Keratinocyte (primary cell): ENCODE data around the gene NECTIN1. TPM values are rescaled to one million over a fixed set of nuclear protein-coding genes. Genes with fewer than 3 reads are reported as not detected.

Source experiments
- DNase-seq: peaks from one replicate; pipeline ENCODE4 v3.0.0-alpha.2; 2011; ENCODE audit warnings: low read depth, missing footprints, low spot score
- FAIRE-seq: peaks from 2 replicates; lab custom pipeline; 2011; peaks lifted over from hg19 to GRCh38; lab: Jason Lieb, UNC
- H2AFZ ChIP-seq: 2 replicates; pipeline ENCODE4 v1.6.0; 2012; ENCODE audit warnings: low read length, control low read depth, inconsistent platforms; ENCODE audit not compliant: control insufficient read depth
- H3K27ac ChIP-seq: 2 replicates; pipeline ENCODE4 v1.5.1; 2011; ENCODE audit warnings: low read length; ENCODE audit not compliant: control insufficient read depth, insufficient read depth
- H3K27me3 ChIP-seq: 3 replicates; pipeline ENCODE4 v1.6.0; 2011; ENCODE audit warnings: low read length; ENCODE audit not compliant: control insufficient read depth, insufficient read depth; ENCODE audit errors: extremely low read depth
- H3K36me3 ChIP-seq, 2 experiments: 2 replicates in 1 of 2; 3 replicates in 1 of 2; pipeline ENCODE4 v1.5.1; 2011; ENCODE audit warnings: low read length in 2 of 2, mild to moderate bottlenecking in 1 of 2; ENCODE audit not compliant: control insufficient read depth in 2 of 2, insufficient read depth in 2 of 2; ENCODE audit errors: extremely low read depth in 1 of 2
- H3K4me1 ChIP-seq: 3 replicates; pipeline ENCODE4 v1.5.1; 2011; ENCODE audit warnings: low read length; ENCODE audit not compliant: control insufficient read depth, insufficient read depth; ENCODE audit errors: extremely low read depth
- H3K4me2 ChIP-seq: 3 replicates; pipeline ENCODE4 v1.6.0; 2011; ENCODE audit warnings: low read depth, low read length; ENCODE audit not compliant: control insufficient read depth, insufficient read depth; ENCODE audit errors: extremely low read depth
- H3K4me3 ChIP-seq, 3 experiments: fragments of 200-600 bp in 1 of 3; sonication (generic) in 1 of 3; 2 replicates in 2 of 3; 3 replicates in 1 of 3; pipeline ENCODE4 v1.5.1; 2011 to 2016; ENCODE audit warnings: low read length in 3 of 3, mild to moderate bottlenecking in 3 of 3, control low read depth in 2 of 3, inconsistent platforms in 1 of 3, low read depth in 1 of 3, mixed read lengths in 1 of 3, mixed run types in 1 of 3, moderate library complexity in 1 of 3; ENCODE audit not compliant: control insufficient read depth in 2 of 3, insufficient read depth in 2 of 3; ENCODE audit errors: extremely low read depth in 1 of 3
- H3K79me2 ChIP-seq: 2 replicates; pipeline ENCODE4 v1.6.0; 2012; ENCODE audit warnings: low read length; ENCODE audit not compliant: control insufficient read depth, insufficient read depth
- H3K9ac ChIP-seq: 3 replicates; pipeline ENCODE4 v1.6.0; 2011; ENCODE audit warnings: low read length; ENCODE audit not compliant: control insufficient read depth, insufficient read depth; ENCODE audit errors: extremely low read depth
- H3K9me1 ChIP-seq: 3 replicates; pipeline ENCODE4 v1.6.0; 2011; ENCODE audit warnings: low read length; ENCODE audit not compliant: control insufficient read depth, insufficient read depth; ENCODE audit errors: extremely low read depth
- H3K9me3 ChIP-seq: 2 replicates; pipeline ENCODE4 v1.5.1; 2012; ENCODE audit warnings: low read depth, low read length; ENCODE audit not compliant: control insufficient read depth
- H4K20me1 ChIP-seq: 3 replicates; pipeline ENCODE4 v1.6.0; 2011; ENCODE audit warnings: low read length; ENCODE audit not compliant: control insufficient read depth, insufficient read depth; ENCODE audit errors: extremely low read depth
- EZH2 ChIP-seq: IDR thresholded peaks from one replicate; pipeline ENCODE4 v1.6.1; 2012; ENCODE audit warnings: inconsistent platforms, mild to moderate bottlenecking, low read length, moderate library complexity
- dilution Hi-C: fragments of 300-500 bp; cut with MboI; formaldehyde crosslinking; loops from one replicate; pipeline ENCODE4 v1.7.0; 2020; ENCODE audit warnings: low sequenced_read_pairs; ENCODE audit not compliant: extremely low pct_ligation_motif_present
- polyA plus RNA-seq, 5 experiments: library from polyadenylated mRNA; depleted of rRNA in 3 of 5; stranded (reverse) in 3 of 5; stranded (forward) in 1 of 5; unstranded in 1 of 5; fragments of >200 nt; gene quantifications; 1 replicate in 1 of 5; 2 replicates in 3 of 5; 3 replicates in 1 of 5; pipeline versions ENCODE4 v1.2.1 to v1.2.3, GENCODE V29; 2011 to 2012; ENCODE audit warnings: missing spikeins in 2 of 5, low read depth in 1 of 5, low replicate concordance in 1 of 5
- TF ChIP-seq, protein P1 (sequence below), 3 experiments: IDR thresholded peaks in 1 of 3; conservative IDR thresholded peaks in 1 of 3; optimal IDR thresholded peaks in 1 of 3; 2 replicates in 2 of 3; 3 replicates in 1 of 3; pipeline versions ENCODE3 to v1.5.1; 2011; ENCODE audit warnings: low read length in 3 of 3, mild to moderate bottlenecking in 3 of 3, moderate library complexity in 2 of 3, control low read depth in 1 of 3, inconsistent platforms in 1 of 3; ENCODE audit not compliant: insufficient read depth in 2 of 3; ENCODE audit errors: extremely low read depth in 1 of 3

The NECTIN1 gene
- polyA plus RNA-seq, 1 donor (not counting 4 experiments of a cell fraction or from before 2014, with no cell fraction given), result 37.5 TPM

DNA sequence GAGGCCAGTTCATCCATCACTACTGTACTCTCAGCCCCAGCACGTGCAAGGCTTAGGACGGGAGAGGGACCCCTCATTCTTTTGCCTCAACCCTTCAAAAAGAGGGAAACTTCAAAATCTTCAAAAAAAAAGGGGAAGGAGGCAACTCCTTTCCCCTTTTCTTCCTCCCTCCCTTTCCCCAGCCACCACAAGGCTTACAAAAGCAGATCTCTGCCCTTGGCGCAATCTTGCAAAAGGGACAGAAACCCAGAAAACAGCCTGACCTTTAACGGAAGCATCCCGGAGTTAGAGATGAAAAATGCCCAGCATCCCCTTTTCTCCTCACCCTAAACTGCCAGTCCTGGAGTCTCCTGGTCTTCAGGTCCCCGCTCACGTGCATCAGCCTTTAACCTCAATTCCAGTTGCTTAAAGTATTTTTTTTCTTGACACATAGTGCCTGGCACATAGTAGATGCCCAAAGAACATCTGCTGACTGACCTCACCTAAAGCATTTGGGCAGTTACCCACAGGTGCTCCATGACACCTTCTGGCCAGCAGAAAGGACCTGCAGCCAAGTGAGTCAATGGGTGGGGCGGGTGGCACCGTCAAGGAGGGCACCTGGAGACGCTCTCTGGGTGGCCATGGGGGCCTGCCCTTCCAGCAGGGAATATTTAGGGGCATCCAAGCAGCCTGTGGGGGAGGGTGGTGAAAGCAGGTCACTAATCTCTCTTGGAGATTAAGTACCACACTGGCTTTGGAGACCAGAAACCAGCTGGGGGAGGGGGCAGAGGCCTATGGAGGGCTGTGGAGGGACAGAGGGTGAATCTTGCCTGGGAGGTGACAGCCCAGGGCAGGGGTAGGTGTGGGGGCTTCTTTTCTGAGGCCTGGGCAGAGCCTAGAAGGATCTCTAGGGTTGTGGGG is 16.3 kb downstream of the NECTIN1 start:
- Histone ChIP-seq H3K9me1 (peaks cover 5% of the 10 kb centered on the region), H3K4me2 (no peak overlapping the region), H3K4me3 (no peak overlapping the region), H4K20me1 (peaks cover 22% of the 10 kb centered on the region), H3K9me3 (no peaks in the 10 kb centered on the region), H3K4me1 (peaks cover 20% of the 10 kb centered on the region), H2AFZ (no peak overlapping the region), H3K27me3 (no peaks in the 10 kb centered on the region), H3K79me2 (peaks cover 93% of the 10 kb centered on the region), H3K9ac (no peak overlapping the region), H3K36me3 (peaks cover 11 to 32% of the 10 kb centered on the region in 2 experiments), H3K27ac (no peak overlapping the region)
- FAIRE-seq (no peak), DNase-seq (no peak)
- TF ChIP-seq, protein P1, sequence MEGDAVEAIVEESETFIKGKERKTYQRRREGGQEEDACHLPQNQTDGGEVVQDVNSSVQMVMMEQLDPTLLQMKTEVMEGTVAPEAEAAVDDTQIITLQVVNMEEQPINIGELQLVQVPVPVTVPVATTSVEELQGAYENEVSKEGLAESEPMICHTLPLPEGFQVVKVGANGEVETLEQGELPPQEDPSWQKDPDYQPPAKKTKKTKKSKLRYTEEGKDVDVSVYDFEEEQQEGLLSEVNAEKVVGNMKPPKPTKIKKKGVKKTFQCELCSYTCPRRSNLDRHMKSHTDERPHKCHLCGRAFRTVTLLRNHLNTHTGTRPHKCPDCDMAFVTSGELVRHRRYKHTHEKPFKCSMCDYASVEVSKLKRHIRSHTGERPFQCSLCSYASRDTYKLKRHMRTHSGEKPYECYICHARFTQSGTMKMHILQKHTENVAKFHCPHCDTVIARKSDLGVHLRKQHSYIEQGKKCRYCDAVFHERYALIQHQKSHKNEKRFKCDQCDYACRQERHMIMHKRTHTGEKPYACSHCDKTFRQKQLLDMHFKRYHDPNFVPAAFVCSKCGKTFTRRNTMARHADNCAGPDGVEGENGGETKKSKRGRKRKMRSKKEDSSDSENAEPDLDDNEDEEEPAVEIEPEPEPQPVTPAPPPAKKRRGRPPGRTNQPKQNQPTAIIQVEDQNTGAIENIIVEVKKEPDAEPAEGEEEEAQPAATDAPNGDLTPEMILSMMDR (optimal IDR thresholded peaks at IDR 0.05 in 1 of 3, IDR thresholded peaks at IDR 0.05 in 1 of 3, conservative IDR thresholded peaks at IDR 0.05 in 1 of 3; ENCODE audit: extremely low read depth in 1 of 3, insufficient read depth in 2 of 3, low read length in 3 of 3), result no peak
- no peak for TF ChIP-seq EZH2
- dilution Hi-C loops, result no loop called here

- H3K9ac ChIP-seq, result no peak overlapping the region
- H3K4me3 ChIP-seq, result no peak overlapping the region
- peaks cover 20% of the 10 kb centered on the region for H3K4me1 ChIP-seq
- H3K9me1 ChIP-seq, result peaks cover 5% of the 10 kb centered on the region
- no peak for TF ChIP-seq EZH2
- TF ChIP-seq, protein P1 (optimal IDR thresholded peaks at IDR 0.05 in 1 of 3, IDR thresholded peaks at IDR 0.05 in 1 of 3, conservative IDR thresholded peaks at IDR 0.05 in 1 of 3; ENCODE audit: extremely low read depth in 1 of 3, insufficient read depth in 2 of 3, low read length in 3 of 3), result no peak
- no peak overlapping the region for H3K27ac ChIP-seq
- peaks cover 10 to 32% of the 10 kb centered on the region in 2 experiments for H3K36me3 ChIP-seq
- no peak overlapping the region for H2AFZ ChIP-seq
- H3K27me3 ChIP-seq, result no peaks in the 10 kb centered on the region
- H3K79me2 ChIP-seq, result peaks cover 93% of the 10 kb centered on the region
- FAIRE-seq (no peak), DNase-seq (no peak)
- no peaks in the 10 kb centered on the region for H3K9me3 ChIP-seq
- dilution Hi-C loops, result no loop called here
- no peak overlapping the region for H3K4me2 ChIP-seq
- H4K20me1 ChIP-seq, result peaks cover 24% of the 10 kb centered on the region
Measured at GRCh38 chr11:119712006-119712405, 17.0 kb downstream of the NECTIN1 start.
